ENCODE results near the gene SOX11.

SOX11 gene

GRCh38 chr2:5719629-5720334 is 27.6 kb downstream of the SOX11 start:
- ATAC-seq, result no peak
- TF ChIP-seq ZNF565 (CRISPR knock-in tag; conservative IDR thresholded peaks at IDR 0.05; ENCODE audit: low read depth) (no peak), PPARA (CRISPR knock-in tag; IDR thresholded peaks at IDR 0.05; ENCODE audit: borderline replicate concordance) (no peak), ZNF8 (CRISPR knock-in tag; IDR thresholded peaks at IDR 0.05) (no peak), ZNF70 (CRISPR knock-in tag; IDR thresholded peaks at IDR 0.05) (no peak), CREB5 (CRISPR knock-in tag; IDR thresholded peaks at IDR 0.05; ENCODE audit: low read depth) (no peak), RARB (CRISPR knock-in tag; IDR thresholded peaks at IDR 0.05) (no peak), SNAI2 (CRISPR knock-in tag; IDR thresholded peaks at IDR 0.05) (no peak)

- no peak for ATAC-seq
- TF ChIP-seq GLIS3 (CRISPR knock-in tag; IDR thresholded peaks at IDR 0.05) (no peak), TCF4 (CRISPR knock-in tag; IDR thresholded peaks at IDR 0.05; ENCODE audit: borderline replicate concordance) (no peak), PATZ1 (CRISPR knock-in tag; IDR thresholded peaks at IDR 0.05; ENCODE audit: borderline replicate concordance) (no peak), CREB5 (CRISPR knock-in tag; IDR thresholded peaks at IDR 0.05; ENCODE audit: low read depth) (no peak)
These were observed 28.2 kb downstream of the SOX11 start for GRCh38 chr2:5720426-5720825.

- TF ChIP-seq ZNF8 (CRISPR knock-in tag; IDR thresholded peaks at IDR 0.05) (no peak), TSHZ2 (CRISPR knock-in tag; IDR thresholded peaks at IDR 0.05) (no peak)
- no peak for ATAC-seq
These were observed 30.1 kb downstream of the SOX11 start for GRCh38 chr2:5722236-5722635.

GRCh38 chr2:5723791-5724735 is 31.9 kb downstream of the SOX11 start:
- ATAC-seq, result no peak
- TF ChIP-seq ISL1 (CRISPR knock-in tag; IDR thresholded peaks at IDR 0.05), result no peak
- no peak for TF ChIP-seq SNAI2 (CRISPR knock-in tag; IDR thresholded peaks at IDR 0.05)
- no peak for TF ChIP-seq ZNF70 (CRISPR knock-in tag; IDR thresholded peaks at IDR 0.05)
- TF ChIP-seq CREB5 (CRISPR knock-in tag; IDR thresholded peaks at IDR 0.05; ENCODE audit: low read depth), result no peak
- TF ChIP-seq ZNF565 (CRISPR knock-in tag; conservative IDR thresholded peaks at IDR 0.05; ENCODE audit: low read depth), result no peak
- no peak for TF ChIP-seq PPARA (CRISPR knock-in tag; IDR thresholded peaks at IDR 0.05; ENCODE audit: borderline replicate concordance)
- no peak for TF ChIP-seq POU6F1 (CRISPR knock-in tag; IDR thresholded peaks at IDR 0.05; ENCODE audit: borderline replicate concordance, low read depth)
- TF ChIP-seq ARNTL (CRISPR knock-in tag; IDR thresholded peaks at IDR 0.05; ENCODE audit: borderline replicate concordance, low read depth), result no peak
- TF ChIP-seq ESRRG (CRISPR knock-in tag; IDR thresholded peaks at IDR 0.05), result no peak
